Fibroblast of skin of right quadriceps (primary cell): ENCODE results near the gene ZNF610.
"Not testable (repeated sequence)": the region's sequence is repeated elsewhere in the genome, so short reads cannot be mapped to it uniquely, and the experiment has no call there.

Experiments
- DNase-seq: peaks from one replicate; pipeline ENCODE4 v3.0.0-alpha.2; 2013

The ZNF610 gene

DNA sequence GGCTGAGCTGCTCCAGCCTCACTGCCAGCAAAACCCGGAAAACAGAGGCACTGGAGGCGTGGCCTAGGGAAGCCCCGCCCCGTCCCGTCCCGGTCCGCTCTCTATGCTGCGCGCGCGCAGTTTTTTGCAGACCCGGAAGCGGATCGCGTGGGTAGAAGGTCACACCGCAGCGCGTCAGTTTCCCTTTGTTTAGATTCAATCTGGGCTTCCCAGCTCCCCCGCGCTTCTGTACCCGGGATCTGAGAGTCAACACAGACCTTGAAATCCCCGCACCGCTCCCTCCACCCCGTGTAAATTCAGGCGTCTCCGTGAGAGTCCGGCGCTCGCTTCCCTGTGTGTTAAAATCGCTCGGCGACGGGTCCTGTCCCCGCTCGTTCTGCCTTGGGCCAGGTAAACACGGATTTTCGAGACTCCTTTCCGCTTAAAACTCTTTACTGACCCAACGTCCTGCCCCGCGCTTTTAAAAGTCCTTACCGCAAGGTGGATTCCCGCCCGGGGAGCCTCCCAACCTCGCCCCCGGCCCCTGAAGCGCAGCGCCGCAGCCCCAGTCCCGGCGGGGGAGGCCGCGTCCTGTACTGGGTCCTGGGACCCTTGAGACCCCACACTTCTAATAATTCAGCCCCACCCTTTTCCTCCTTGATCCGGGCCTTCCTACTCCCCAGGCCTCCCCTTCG is at the start of gene ZNF610:
Gene ZNF610 (plus strand): TSS at position 127 of the 674 bp plus-strand sequence. CDS start 12,930 bp downstream, outside the sequence.
- DNase-seq = peak; percentile 85

DNA sequence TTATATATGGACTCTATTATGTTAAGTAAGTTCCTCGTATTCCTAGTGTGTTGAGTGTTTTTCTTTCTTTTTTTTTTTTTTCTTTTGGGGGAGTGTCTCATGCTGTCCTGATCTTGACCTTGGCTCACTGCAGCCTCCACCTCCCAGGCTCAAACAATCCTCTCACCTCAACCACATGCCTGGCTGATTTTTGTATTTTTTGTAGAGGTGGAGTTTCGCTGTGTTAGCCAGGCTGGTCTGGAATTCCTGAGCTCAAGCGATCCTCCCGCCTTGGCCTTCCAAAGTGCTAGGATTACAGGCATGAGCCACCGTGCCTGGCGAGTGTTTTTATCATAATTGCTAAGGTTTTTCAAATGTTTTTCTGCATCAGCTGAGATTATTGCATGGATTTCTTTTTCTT is 49.8 kb upstream of the ZNF610 start:
- DNase-seq = no peak

GRCh38 chr19:52291781-52292180 is 44.3 kb upstream of the ZNF610 start:
- no peak for DNase-seq

DNA sequence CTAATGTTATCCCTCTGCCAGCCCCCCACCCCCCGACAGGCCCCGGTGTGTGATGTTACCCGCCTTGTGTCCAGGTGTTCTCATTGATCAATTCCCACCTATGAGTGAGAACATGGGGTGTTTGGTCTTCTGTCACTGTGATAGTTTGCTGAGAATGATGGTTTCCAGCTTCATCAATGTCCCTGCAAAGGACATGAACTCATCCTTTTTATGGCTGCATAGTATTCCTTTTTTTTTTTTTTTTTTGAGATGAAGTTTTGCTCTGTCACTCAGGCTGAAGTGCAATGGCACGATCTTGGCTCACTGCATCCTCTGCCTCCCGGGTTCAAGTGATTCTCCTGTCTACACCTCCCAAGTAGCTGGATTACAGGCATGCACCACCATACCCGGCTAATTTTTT is 43.1 kb upstream of the ZNF610 start:
- DNase-seq = not testable (repeated sequence)

GRCh38 chr19:52296400-52296772 is 39.7 kb upstream of the ZNF610 start:
- DNase-seq = no peak

DNA sequence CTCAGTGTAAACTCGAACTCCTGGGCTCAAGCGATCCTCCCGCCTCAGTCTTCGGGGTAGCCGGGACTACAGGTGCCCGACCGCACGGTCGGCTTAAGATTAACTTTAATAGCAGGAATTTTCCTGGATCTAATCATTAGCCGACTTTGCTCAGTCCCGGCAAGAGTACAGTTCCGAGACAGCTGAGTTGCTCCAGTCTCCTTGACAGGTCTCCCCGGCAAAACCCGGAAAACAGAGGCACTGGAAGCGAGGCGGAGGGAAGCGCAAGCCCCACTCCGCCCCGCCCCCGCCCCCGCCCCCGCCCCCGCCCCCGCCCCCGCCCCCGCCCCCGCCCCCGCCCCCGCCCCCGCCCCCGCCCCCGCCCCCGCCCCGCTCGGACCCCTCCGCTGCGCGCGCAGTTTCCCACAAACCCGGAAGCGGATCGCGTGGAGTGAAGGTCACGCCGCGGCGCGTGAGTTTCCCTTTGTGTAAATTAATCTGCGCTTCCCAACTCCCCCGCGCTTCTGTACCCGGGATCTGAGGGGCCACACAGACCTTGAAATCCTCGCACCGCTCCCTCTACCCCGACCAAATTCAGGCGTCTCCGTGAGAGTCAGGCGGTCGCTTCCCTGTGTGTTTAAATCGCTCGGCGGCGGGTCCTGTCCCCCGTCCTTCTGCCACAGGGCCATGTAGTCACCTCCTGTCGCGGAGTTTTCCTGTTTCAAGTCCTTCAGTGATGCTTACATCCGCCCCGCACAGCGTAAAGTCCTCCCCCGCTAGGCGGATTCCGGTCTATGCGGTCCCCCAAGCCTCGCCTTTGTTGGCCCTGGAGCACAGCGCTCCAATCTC is 39.1 kb upstream of the ZNF610 start, which contains the start of gene ZNF480:
Gene ZNF480 (plus strand): TSS at position 397 of the 828 bp plus-strand sequence. CDS start 3,244 bp downstream, outside the sequence.
- peak; percentile 74 for DNase-seq

DNA sequence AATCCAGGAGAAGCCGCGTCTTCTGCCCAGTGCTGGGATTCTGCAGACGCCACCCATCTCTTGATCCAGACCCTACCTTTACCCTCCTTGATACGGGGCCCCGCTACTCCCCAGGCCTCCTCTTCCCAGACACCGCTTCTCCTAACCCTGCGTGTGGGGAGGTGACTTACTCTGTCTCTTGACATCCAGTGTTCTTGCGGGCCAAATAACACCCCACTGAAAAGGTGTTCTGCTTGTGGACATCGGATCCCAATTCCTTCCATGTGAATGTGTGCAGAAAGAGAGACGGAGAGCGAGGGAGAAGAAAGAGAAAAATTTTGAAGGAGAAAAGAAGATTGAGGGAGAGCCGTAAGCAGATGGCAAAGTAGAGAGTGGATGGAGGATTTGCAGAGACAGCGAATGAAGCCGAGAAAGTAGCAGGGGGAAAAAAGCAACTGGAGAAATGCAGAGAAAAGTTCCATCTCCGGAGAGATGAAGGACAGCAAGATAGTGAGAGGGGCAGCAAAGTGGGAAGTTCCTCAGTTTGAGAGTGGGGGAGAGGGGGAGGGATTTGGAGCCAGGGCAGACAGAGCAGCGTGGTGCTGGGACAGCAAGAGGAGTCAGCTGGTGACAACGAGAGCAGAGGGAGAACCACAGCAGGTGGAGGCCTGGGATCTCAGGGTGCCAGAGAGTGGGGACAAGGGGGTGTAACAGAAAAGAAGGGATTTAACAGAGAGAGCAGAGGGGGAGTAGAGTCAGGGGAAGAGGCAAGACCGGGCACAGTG is 38.3 kb upstream of the ZNF610 start:
- no peak for DNase-seq

DNA sequence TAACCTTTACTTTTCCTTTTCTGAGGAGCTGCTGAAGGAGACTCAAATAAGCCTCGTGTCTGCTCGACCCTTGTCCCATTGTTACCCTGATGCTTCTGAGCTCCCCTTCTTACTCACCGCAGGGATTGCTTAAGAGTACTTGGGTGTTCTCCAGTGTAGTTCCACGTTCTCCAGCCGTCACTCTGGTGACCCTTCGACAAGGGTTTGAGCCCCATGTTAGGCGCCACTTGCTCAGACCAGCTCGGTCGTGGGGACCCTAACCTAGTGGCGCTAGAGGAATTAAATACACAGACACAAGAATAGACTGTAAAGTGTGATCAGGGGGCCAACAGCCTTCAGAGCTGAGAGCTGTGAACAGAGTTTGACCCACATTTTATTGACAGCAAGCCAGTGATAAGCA is 28.8 kb upstream of the ZNF610 start:
- DNase-seq = peak; percentile 40

DNA sequence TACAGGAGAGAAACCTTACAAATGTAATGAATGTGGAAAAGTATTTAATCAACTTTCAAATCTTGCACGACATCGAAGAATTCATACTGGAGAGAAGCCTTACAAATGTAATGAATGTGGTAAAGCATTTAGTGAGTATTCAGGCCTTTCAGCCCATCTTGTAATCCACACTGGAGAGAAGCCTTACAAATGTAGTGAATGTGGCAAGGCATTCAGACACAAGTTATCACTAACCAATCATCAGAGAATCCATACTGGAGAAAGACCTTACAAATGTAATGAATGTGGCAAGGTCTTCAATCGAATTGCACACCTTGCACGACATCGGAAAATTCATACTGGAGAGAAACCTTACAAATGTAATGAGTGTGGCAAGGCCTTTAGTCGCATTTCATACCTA is 13.6 kb upstream of the ZNF610 start:
- DNase-seq = no peak

GRCh38 chr19:52331757-52332156 is 4.3 kb upstream of the ZNF610 start:
- DNase-seq = peak; percentile 9

DNA sequence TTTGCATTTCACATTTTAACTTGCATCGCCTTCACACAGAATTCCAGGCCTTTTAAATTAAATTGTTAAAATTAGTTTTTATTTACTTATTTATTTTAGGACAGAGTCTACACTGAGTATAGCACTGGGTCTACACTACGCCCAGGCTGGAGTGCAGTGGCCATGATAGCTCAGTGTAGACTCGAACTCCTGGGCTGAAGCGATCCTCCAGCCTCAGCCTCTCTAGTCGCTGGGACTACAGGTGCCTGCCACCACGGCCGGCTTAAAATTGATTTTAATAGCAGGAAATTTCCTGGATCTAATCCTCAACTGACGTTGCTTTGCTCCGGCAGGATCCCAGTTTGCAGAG is 301 bp upstream of the ZNF610 start:
- DNase-seq = no peak

DNA sequence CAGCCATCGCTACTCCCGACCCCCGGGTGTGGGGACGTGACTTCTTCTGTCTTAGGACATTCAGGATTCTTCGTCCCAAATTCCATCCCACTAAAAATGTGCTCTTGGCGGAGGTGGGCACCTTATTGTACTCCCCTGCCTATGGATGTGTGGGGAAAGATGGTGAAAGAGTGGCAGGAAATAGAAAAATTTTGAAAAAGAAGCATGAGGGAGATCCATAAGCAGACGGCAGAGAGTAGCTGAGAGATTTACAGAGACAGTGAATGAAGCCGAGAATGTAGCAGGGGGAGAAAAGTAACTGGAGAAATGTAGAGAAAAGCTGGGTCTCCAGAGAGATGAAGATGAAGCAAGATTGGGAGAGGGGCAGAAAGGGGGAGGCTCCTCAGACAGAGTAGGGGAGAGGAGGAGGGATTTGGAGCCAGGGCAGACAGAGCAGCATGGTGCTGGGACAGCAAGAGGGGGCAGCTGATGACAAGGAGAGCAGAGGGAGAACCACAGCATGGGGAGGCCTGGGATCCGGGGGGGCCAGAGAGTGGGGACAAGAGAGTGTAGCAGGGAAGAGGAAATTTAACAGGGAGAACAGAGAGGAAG is 843 bp downstream of the ZNF610 start:
- peak; percentile 10 for DNase-seq

- DNase-seq = not testable (repeated sequence)
Measured at GRCh38 chr19:52339022-52339421, 3.0 kb downstream of the ZNF610 start.

GRCh38 chr19:52343548-52343947 is 7.5 kb downstream of the ZNF610 start:
- DNase-seq = no peak

- DNase-seq = no peak
Measured at GRCh38 chr19:52345162-52345561, 9.1 kb downstream of the ZNF610 start.

DNA sequence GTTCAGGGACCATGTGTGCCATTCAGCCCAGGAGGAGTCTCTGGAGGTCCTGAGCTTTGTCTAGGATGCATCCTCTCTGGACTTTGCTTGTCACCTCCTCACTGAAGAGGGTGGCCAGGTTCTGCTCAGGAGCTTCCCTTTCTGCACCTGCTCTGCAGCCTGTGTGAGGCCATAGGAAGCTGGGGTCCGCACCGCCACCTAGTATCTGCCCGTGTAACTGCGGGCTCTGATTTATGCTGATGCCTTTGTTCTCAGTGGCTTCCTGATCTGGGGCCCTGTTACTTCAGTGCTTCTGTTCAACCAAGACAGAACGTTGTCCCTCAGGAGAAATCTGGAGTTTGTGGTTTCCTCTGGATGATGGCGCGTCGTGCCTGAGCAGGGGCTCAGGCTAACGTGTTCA is 15.5 kb downstream of the ZNF610 start:
- no peak for DNase-seq

- DNase-seq = no peak
Measured at GRCh38 chr19:52366414-52366824, 30.4 kb downstream of the ZNF610 start.

DNA sequence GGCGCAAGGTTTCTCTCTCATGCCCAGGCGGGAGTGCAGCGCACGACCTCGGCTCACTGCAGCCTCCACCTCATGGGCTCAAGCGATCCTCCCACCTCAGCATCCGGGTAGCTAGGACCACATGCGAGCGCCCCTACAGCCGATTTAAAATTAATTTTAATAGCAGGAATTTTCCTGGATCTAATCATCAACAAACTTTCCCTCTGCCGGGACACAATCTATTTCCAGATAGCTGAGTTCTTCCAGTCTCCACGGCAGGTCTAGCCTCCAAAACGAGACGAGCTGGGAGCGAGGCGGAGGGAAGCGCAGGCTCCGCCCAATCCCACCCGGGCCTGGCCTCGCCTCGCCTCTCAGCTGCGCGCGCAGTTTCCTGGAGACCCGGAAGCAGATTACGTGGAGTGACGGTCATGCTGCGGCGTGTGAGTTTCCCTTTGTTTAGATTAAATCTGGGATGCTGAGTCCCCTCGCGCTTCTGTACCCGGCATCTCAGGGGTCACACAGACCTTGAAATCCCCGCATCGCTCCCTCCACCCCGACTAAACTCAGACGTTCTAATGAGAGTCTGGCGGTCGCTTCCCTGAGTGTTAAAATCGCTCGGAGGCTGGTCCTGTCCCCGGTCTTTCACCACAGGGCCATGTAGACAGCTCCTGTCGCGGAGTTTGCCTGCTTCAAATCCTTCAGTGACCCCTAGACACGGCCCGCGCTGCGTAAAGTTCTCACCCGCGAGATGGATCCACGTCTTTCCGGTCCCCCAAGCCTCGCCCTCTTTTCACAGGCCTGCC is 33.7 kb downstream of the ZNF610 start, which contains the start of gene ZNF880:
Gene ZNF880 (plus strand): TSS at position 365 of the 782 bp plus-strand sequence. CDS start 43 bp downstream, at position 408.
- DNase-seq = peak; percentile 94

- DNase-seq = no peak
Measured at GRCh38 chr19:52370341-52370710, 34.3 kb downstream of the ZNF610 start.

DNA sequence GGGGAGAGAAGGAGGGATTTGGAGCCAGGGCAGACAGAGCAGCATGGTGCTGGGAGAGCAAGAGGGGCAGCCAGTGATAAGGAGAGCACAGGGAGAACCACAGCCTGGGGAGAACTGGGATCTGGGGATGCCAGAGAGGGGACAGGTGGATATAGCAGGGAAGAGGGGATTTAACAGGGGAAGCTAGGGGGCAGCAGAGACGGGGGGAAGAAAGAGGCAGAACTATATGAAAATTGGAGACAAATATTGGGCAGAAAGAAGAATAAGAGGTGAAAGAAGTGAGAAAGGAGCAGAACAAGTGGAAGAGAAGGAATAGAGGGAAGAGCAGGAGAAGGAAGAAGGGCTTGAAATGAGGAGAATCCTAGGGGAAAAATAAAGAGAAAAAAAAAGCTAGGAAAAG is 55.1 kb downstream of the ZNF610 start:
- DNase-seq = no peak

DNA sequence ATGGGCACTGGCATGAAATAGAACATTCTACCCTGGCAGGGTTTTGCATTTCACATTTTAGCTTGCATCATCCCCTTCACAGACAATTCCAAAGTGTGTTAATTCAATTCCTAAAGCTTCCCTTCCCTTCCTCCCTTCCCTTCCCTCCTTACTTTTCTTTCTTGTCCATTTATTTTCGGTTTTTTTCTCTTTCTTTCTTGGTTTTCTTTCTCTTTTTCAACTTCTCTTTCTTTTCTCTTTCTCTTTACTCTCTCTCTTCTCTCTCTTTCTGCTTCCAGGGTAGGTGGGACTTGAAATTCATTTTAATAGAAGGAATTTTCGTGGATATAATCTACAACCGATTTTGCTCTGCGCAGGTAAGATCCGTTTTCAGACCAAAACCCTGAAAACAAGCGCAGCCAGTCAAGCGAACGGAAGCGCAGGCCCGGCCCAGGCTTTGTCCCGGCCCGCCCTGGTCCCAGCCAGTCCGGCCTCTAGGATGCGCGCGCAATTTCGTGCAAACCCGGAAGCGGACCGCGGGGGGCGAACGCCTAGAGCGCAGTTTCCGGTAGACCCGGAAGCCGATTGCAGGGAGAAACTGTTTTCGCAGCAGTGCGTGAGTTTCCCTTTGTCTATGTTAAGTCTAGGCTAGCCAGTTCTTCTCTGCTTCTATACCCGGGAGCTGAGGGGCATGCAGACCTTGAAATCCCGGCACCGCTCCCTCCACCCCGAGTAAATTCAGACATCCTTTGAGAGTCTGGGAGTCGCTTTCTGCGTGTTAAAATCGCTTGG is 61.5 kb downstream of the ZNF610 start, which contains the start of gene ZNF528:
Gene ZNF528 (plus strand): TSS at position 540 of the 771 bp plus-strand sequence. CDS start 4,165 bp downstream, outside the sequence.
- DNase-seq = peak; percentile 95
